ENCODE results near the gene SEC11A. TPM values are rescaled to one million over a fixed set of nuclear protein-coding genes. Genes with fewer than 3 reads are reported as not detected.

SEC11A gene
- total and polyA plus RNA-seq, 2 experiments from 2014 or later = 218 to 271 TPM

DNA sequence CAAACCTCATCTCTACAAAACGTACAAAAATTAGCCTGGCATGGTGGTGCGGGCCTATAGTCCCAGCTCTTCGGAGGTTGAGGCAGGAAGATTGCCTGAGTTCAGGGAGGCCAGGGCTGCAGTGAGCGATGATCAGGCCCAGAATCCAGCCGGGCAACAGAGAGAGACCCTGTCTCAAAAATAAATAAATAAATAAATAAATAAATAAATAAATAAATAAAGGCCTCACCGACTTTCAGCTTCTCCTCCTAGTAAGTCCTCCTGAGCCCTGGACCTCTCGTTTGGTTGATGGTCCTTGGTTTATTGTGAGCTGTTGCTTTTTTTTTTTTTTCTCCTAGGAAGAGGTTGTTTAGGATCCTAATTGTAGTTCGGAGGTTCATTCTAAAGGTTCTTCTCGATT, 86.9 kb downstream of the SEC11A start:
- peaks cover 16% of the 10 kb centered on the region for H3K4me1 ChIP-seq (ENCODE audit: insufficient read depth)
- WGBS (ENCODE audit: low lambda C conversion rate, missing lambda C conversion rate) = 94% methylated on average over 9 of the region's 9 CpGs

DNA sequence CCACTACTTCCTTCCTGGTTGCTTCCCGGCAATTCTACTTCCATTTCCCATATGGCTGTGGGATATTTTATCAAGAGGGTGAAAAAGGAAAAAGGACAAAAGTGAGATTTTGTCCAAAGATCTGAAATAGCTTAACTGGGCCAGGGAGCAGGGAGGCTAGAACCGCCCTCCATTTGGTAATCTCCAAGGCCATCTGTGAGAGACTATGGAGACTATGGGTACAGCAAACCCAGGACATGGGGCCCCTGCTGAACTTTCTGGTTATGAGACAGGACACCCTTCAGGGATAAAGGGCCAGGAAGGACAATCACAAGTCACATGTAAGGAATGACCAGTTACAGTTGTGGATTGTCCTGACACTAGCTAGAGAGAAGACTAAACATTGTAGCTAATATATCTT, 90.8 kb downstream of the SEC11A start:
- H3K79me2 ChIP-seq = peaks cover 19% of the 10 kb centered on the region
- no peak overlapping the region for H3K4me2 ChIP-seq
- H3K4me3 ChIP-seq = no peak overlapping the region
- DNase-seq (ENCODE audit: low spot score) = no peak
- no peak for TF ChIP-seq EZH2 (IDR thresholded peaks at IDR 0.05; ENCODE audit: borderline replicate concordance)
- TF ChIP-seq, protein P1, sequence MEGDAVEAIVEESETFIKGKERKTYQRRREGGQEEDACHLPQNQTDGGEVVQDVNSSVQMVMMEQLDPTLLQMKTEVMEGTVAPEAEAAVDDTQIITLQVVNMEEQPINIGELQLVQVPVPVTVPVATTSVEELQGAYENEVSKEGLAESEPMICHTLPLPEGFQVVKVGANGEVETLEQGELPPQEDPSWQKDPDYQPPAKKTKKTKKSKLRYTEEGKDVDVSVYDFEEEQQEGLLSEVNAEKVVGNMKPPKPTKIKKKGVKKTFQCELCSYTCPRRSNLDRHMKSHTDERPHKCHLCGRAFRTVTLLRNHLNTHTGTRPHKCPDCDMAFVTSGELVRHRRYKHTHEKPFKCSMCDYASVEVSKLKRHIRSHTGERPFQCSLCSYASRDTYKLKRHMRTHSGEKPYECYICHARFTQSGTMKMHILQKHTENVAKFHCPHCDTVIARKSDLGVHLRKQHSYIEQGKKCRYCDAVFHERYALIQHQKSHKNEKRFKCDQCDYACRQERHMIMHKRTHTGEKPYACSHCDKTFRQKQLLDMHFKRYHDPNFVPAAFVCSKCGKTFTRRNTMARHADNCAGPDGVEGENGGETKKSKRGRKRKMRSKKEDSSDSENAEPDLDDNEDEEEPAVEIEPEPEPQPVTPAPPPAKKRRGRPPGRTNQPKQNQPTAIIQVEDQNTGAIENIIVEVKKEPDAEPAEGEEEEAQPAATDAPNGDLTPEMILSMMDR (IDR thresholded peaks at IDR 0.05; ENCODE audit: poor library complexity) = no peak
- TF ChIP-seq EZH2phosphoT487 (IDR thresholded peaks at IDR 0.05; ENCODE audit: low read depth, severe bottlenecking, unreplicated experiment) = no peak
- no peaks in the 10 kb centered on the region for H3K27me3 ChIP-seq
- H3K27ac ChIP-seq = no peak overlapping the region
- 96% methylated on average over 2 of the region's 2 CpGs for WGBS (ENCODE audit: low lambda C conversion rate, missing lambda C conversion rate)
- H3K9me2 ChIP-seq (replicated peaks; ENCODE audit: insufficient read depth) = no peaks in the 10 kb centered on the region
- H4K20me1 ChIP-seq (ENCODE audit: insufficient read depth, poor library complexity, severe bottlenecking) = no peaks in the 10 kb centered on the region
- no peak overlapping the region for H2AFZ ChIP-seq
- H3K9me3 ChIP-seq (ENCODE audit: low read depth) = peaks cover 20% of the 10 kb centered on the region
- no peaks in the 10 kb centered on the region for H3K4me1 ChIP-seq (ENCODE audit: insufficient read depth)
- H3K36me3 ChIP-seq (replicated peaks; ENCODE audit: insufficient read depth, low read depth) = peaks cover 11% of the 10 kb centered on the region

More for the DNA sequence above, 86.9 kb downstream of the SEC11A start:
- H3K4me3 ChIP-seq = no peak overlapping the region
- H3K9me3 ChIP-seq (ENCODE audit: low read depth) = no peaks in the 10 kb centered on the region
- H3K9me2 ChIP-seq (replicated peaks; ENCODE audit: insufficient read depth) = no peaks in the 10 kb centered on the region
- no peak for DNase-seq (ENCODE audit: low spot score)
- peaks cover 3% of the 10 kb centered on the region for H4K20me1 ChIP-seq (ENCODE audit: insufficient read depth, poor library complexity, severe bottlenecking)
- no peak overlapping the region for H3K4me2 ChIP-seq
- no peak overlapping the region for H3K27ac ChIP-seq
- TF ChIP-seq EZH2phosphoT487 (IDR thresholded peaks at IDR 0.05; ENCODE audit: low read depth, severe bottlenecking, unreplicated experiment) (no peak), EZH2 (IDR thresholded peaks at IDR 0.05; ENCODE audit: borderline replicate concordance) (no peak)
- TF ChIP-seq, protein P1 (IDR thresholded peaks at IDR 0.05; ENCODE audit: poor library complexity) = no peak
- H3K79me2 ChIP-seq = peaks cover 17% of the 10 kb centered on the region
- H3K36me3 ChIP-seq (replicated peaks; ENCODE audit: insufficient read depth, low read depth) = no peaks in the 10 kb centered on the region
- no peaks in the 10 kb centered on the region for H3K27me3 ChIP-seq
- no peak overlapping the region for H2AFZ ChIP-seq

DNA sequence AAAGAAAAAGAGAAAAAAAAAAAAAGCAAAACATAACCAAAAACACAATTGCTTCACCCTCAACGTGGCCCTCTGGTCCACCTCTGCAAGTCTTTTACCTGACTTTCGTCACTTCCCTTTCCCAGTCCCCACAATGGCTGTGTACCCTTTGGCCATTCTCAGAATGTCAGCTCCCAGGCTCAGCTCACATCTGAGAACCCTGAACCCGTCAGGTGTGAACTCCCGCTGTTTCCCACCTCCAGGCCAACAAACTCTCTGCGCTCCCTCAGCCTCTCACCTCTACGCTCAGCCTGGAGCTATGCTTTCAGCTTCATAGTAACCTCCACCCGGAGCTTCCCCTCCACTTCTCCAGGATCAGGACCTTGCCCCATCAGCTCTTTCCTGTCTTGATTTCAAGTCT, 91.6 kb downstream of the SEC11A start:
- Histone ChIP-seq H3K27me3 (no peaks in the 10 kb centered on the region), H3K27ac (no peak overlapping the region), H3K9me3 (ENCODE audit: low read depth) (peaks cover 20% of the 10 kb centered on the region), H3K4me3 (no peak overlapping the region), H3K4me1 (ENCODE audit: insufficient read depth) (no peaks in the 10 kb centered on the region), H3K79me2 (peaks cover 19% of the 10 kb centered on the region), H3K4me2 (no peak overlapping the region), H4K20me1 (ENCODE audit: insufficient read depth, poor library complexity, severe bottlenecking) (no peaks in the 10 kb centered on the region), H3K9me2 (replicated peaks; ENCODE audit: insufficient read depth) (no peaks in the 10 kb centered on the region), H3K36me3 (replicated peaks; ENCODE audit: insufficient read depth, low read depth) (peaks cover 11% of the 10 kb centered on the region), H2AFZ (no peak overlapping the region)
- TF ChIP-seq, protein P1 (IDR thresholded peaks at IDR 0.05; ENCODE audit: poor library complexity) = no peak
- TF ChIP-seq EZH2phosphoT487 (IDR thresholded peaks at IDR 0.05; ENCODE audit: low read depth, severe bottlenecking, unreplicated experiment) (no peak), EZH2 (IDR thresholded peaks at IDR 0.05; ENCODE audit: borderline replicate concordance) (no peak)
- 78% methylated on average over 7 of the region's 7 CpGs for WGBS (ENCODE audit: low lambda C conversion rate, missing lambda C conversion rate)
- DNase-seq (ENCODE audit: low spot score) = no peak

All from hepatocyte (in vitro differentiated cells).